Measurements from ENCODE around the gene CACNA1B. TPM values are rescaled to one million over a fixed set of nuclear protein-coding genes. Genes with fewer than 3 reads are reported as not detected.

The CACNA1B gene
- total RNA-seq, 2 donors from 2014 or later: 3.6 to 7.9 TPM

DNA sequence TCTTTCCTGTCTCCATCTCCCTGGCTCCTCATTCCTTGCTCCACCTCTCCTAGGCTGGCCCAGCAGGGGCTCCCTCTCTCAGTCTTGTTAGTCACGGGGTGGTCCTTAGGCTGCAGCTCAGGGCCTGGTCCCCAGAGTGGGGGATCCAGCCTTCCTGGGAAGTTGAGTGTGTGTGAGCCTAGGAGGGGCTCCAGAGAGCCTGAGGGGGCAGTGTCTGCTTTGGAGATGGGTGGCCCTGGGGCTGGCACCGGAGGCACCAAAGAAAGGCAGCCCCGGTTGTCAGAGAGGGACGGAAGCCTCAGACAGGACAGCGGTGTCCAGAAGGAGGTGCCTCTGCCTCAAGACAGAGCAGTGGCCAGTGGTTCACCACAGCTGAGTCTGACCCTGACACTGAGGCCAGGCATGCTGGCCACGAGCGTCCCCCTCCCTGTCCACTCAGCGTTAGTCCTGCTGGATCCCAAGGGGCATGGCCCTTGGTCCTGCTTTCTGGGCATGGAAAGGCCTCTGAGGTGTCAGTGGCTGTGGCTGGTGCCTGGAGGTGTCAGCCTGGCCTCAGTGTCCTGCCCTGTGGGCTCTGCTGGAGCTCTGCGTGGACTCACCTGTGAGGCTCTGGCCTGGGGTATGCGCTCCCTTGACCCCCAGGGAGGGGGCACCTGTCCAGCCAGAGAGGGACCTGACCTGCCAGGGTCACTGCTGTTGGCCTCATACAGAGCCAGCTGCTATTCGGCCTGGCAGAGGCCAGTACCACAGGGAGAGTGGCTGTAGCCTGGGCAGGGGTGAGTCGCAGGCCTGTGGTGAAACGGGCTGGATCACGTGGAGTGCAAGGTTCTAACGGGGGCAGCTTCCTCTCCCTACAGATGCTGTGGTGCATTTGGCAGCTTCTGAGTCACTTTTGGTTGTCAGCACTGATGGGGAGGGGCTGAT is 130.6 kb downstream of the CACNA1B start:
- no peak overlapping the region for H3K27ac ChIP-seq (ENCODE audit: low read depth, low read length)
- no peaks in the 10 kb centered on the region for H3K36me3 ChIP-seq (ENCODE audit: control insufficient read depth, insufficient read depth, low read length)
- no peaks in the 10 kb centered on the region for H3K36me3 Mint-ChIP-seq (ENCODE audit: low read depth)
- H3K4me3 Mint-ChIP-seq: no peak overlapping the region
- peaks cover 5% of the 10 kb centered on the region for H3K4me1 Mint-ChIP-seq
- peaks cover 6% of the 10 kb centered on the region for H3K9me3 ChIP-seq (ENCODE audit: control insufficient read depth, low read length)
- peak; percentile 36 for DNase-seq
- H3K4me3 ChIP-seq (ENCODE audit: low read length): no peak overlapping the region
- H3K27ac Mint-ChIP-seq: no peak overlapping the region
- H3K9me3 Mint-ChIP-seq: no peaks in the 10 kb centered on the region
- no peaks in the 10 kb centered on the region for H3K27me3 ChIP-seq (ENCODE audit: control insufficient read depth, insufficient read depth, low read length, poor library complexity, severe bottlenecking)
- no peaks in the 10 kb centered on the region for H3K27me3 Mint-ChIP-seq (ENCODE audit: insufficient read depth)
- no peaks in the 10 kb centered on the region for H3K4me1 ChIP-seq (ENCODE audit: control insufficient read depth, insufficient read depth, low read length)
- TF ChIP-seq, protein P1, sequence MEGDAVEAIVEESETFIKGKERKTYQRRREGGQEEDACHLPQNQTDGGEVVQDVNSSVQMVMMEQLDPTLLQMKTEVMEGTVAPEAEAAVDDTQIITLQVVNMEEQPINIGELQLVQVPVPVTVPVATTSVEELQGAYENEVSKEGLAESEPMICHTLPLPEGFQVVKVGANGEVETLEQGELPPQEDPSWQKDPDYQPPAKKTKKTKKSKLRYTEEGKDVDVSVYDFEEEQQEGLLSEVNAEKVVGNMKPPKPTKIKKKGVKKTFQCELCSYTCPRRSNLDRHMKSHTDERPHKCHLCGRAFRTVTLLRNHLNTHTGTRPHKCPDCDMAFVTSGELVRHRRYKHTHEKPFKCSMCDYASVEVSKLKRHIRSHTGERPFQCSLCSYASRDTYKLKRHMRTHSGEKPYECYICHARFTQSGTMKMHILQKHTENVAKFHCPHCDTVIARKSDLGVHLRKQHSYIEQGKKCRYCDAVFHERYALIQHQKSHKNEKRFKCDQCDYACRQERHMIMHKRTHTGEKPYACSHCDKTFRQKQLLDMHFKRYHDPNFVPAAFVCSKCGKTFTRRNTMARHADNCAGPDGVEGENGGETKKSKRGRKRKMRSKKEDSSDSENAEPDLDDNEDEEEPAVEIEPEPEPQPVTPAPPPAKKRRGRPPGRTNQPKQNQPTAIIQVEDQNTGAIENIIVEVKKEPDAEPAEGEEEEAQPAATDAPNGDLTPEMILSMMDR (conservative IDR thresholded peaks at IDR 0.05): no peak
- 88 to 92% methylated on average over 8 to 15 of the region's 15 CpGs for WGBS, 2 experiments (ENCODE audit: insufficient coverage in 1 of 2, insufficient read length in 1 of 2)
- H3K9ac ChIP-seq (ENCODE audit: extremely low read depth, low read length, poor library complexity, severe bottlenecking): no peak overlapping the region

DNA sequence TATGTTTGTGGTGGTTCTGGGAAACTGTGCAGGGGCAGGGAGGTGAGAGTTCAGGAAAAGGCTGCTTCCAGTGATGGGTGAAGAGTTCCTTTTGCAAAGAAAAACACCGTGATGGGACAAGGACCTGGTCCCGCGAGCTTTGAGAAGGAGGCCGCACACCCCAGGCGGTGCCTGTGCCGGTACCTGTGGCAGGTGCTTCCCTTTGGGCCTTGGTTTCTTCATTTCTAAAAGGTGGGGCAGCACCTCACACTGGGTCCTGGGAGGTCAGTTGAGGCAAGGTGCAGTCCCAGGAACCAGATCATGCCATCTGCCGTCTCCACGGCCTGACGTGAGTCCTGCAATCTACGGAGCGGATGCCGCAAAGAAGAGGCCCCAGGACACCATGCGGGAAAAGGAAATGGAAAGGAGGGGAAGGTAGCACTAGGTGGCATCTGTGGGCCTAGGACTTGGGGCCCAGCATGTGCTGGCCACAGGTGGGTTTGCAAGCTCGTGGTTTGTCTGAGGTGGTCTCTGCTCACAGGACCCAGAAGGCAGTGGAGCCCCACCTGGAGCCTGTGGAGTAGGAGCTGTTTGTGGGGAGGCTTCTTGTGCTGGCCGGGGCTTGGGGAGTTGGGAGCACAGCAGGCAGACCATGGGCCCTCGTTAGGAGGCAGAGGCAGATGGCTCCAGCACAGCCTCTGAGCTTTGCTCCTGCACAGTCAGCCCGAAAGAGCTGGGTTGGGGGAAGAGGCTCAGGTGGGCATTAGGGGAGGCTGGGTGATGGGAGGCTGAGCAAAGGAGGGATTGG is 131.6 kb downstream of the CACNA1B start:
- H3K27me3 ChIP-seq (ENCODE audit: control insufficient read depth, insufficient read depth, low read length, poor library complexity, severe bottlenecking): no peaks in the 10 kb centered on the region
- no peaks in the 10 kb centered on the region for H3K36me3 ChIP-seq (ENCODE audit: control insufficient read depth, insufficient read depth, low read length)
- 87 to 99% methylated on average over 8 to 17 of the region's 17 CpGs for WGBS, 2 experiments (ENCODE audit: insufficient coverage in 1 of 2, insufficient read length in 1 of 2)
- Mint-ChIP-seq H3K27me3 (ENCODE audit: insufficient read depth) (no peaks in the 10 kb centered on the region), H3K36me3 (ENCODE audit: low read depth) (no peaks in the 10 kb centered on the region), H3K9me3 (no peaks in the 10 kb centered on the region), H3K4me1 (peaks cover 5% of the 10 kb centered on the region), H3K27ac (peak overlapping the region; percentile 21), H3K4me3 (no peak overlapping the region)
- no peak overlapping the region for H3K27ac ChIP-seq (ENCODE audit: low read depth, low read length)
- no peak overlapping the region for H3K4me3 ChIP-seq (ENCODE audit: low read length)
- peak; percentile 32 for DNase-seq
- TF ChIP-seq, protein P1 (conservative IDR thresholded peaks at IDR 0.05): no peak
- H3K9me3 ChIP-seq (ENCODE audit: control insufficient read depth, low read length): peaks cover 6% of the 10 kb centered on the region
- no peaks in the 10 kb centered on the region for H3K4me1 ChIP-seq (ENCODE audit: control insufficient read depth, insufficient read depth, low read length)
- H3K9ac ChIP-seq (ENCODE audit: extremely low read depth, low read length, poor library complexity, severe bottlenecking): no peak overlapping the region

DNA sequence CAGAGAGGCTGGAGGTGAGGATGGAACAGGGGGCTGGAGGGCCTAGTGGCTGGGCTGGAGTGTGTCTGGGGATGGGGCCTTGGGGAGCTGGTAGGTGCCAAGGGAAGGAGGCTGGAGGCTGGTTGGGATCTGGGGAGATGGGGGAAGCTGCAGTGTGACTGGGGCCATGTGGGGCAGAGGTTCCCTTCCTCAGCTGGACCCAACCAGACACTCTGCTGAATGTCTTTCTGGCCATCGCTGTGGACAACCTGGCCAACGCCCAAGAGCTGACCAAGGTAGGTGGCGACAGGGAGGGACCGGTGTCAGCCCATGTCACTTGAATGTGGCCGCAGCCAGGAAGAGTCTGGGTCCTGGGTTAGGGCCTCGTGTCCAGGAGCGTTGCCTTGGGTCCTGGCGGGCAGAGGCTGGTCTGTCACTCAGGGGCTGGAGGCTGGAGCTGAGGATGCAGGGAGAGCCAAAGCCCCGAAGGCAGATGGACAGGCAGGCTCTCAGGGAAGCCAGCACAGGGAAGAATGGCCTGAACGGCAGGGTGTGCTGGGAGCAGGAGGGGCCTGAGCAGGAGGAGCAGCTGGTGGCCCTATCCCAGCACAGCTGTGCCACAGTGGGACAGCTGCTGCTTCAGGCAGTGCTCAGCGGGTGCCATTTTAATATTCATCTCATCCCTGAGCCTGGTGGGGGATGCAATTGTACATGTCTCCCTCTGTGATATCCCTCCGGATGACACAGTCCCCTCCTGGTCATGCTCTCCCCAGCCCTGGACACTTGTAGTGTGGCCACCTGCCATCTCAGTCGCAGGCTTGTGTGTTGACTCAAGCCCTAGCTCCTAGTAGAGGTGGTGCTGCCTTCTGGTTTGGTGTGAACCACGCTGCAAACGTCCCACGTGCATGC is 132.5 kb downstream of the CACNA1B start:
- Histone ChIP-seq H3K27ac (ENCODE audit: low read depth, low read length) (no peak overlapping the region), H3K9ac (ENCODE audit: extremely low read depth, low read length, poor library complexity, severe bottlenecking) (no peak overlapping the region), H3K4me3 (ENCODE audit: low read length) (no peak overlapping the region), H3K27me3 (ENCODE audit: control insufficient read depth, insufficient read depth, low read length, poor library complexity, severe bottlenecking) (no peaks in the 10 kb centered on the region), H3K36me3 (ENCODE audit: control insufficient read depth, insufficient read depth, low read length) (no peaks in the 10 kb centered on the region), H3K4me1 (ENCODE audit: control insufficient read depth, insufficient read depth, low read length) (no peaks in the 10 kb centered on the region), H3K9me3 (ENCODE audit: control insufficient read depth, low read length) (peaks cover 2% of the 10 kb centered on the region)
- DNase-seq: peak; percentile 32
- H3K27ac Mint-ChIP-seq: no peak overlapping the region
- WGBS, 2 experiments (ENCODE audit: insufficient coverage in 1 of 2, insufficient read length in 1 of 2): 83 to 91% methylated on average over 12 to 16 of the region's 16 CpGs
- no peaks in the 10 kb centered on the region for H3K9me3 Mint-ChIP-seq
- H3K27me3 Mint-ChIP-seq (ENCODE audit: insufficient read depth): no peaks in the 10 kb centered on the region
- TF ChIP-seq, protein P1 (conservative IDR thresholded peaks at IDR 0.05): no peak
- H3K4me3 Mint-ChIP-seq: no peak overlapping the region
- peaks cover 5% of the 10 kb centered on the region for H3K4me1 Mint-ChIP-seq
- no peaks in the 10 kb centered on the region for H3K36me3 Mint-ChIP-seq (ENCODE audit: low read depth)

Data from endodermal cell (in vitro differentiated cells).